ENCODE measurements around the gene EFNB2. TPM values are rescaled to one million over a fixed set of nuclear protein-coding genes. Genes with fewer than 3 reads are reported as not detected.
A peak's percentile ranks its signal among the peaks of the same experiment; 100 is the strongest.

The EFNB2 gene
- total and polyA plus RNA-seq, 12 donors = 9.7 to 21.1 (median 14.3) TPM

GRCh38 chr13:106548064-106548696 is 12.7 kb upstream of the EFNB2 start:
- H3K4me3 ChIP-seq = no peak overlapping the region
- H3K9me3 ChIP-seq = no peaks in the 10 kb centered on the region
- WGBS, 2 donors = 96 to 98% methylated on average over 3 of the region's 3 CpGs
- H3K4me1 ChIP-seq = peaks cover 0 to 52% (median 45%) of the 10 kb centered on the region in 9 donors
- ATAC-seq (no peak), DNase-seq (no peak)
- no peaks in the 10 kb centered on the region for H3K27me3 ChIP-seq
- intact Hi-C loops (cut with DNase I) = no loop called here
- H3K27ac ChIP-seq = no peak overlapping the region
- no peak for TF ChIP-seq CTCF (IDR thresholded peaks at IDR 0.05)
- H3K36me3 ChIP-seq = peaks cover 0 to 88% (median 5%) of the 10 kb centered on the region in 9 donors

- H3K27me3 ChIP-seq = no peaks in the 10 kb centered on the region
- TF ChIP-seq CTCF (IDR thresholded peaks at IDR 0.05) = no peak
- DNase-seq (no peak), ATAC-seq (no peak)
- WGBS, 2 donors = 89 to 94% methylated on average over 1 of the region's 1 CpG
- H3K36me3 ChIP-seq = peaks cover 0 to 59% (median 17%) of the 10 kb centered on the region in 9 donors
- intact Hi-C loops (cut with DNase I) = no loop called here
- no peaks in the 10 kb centered on the region for H3K9me3 ChIP-seq
- no peak overlapping the region for H3K27ac ChIP-seq
- peaks cover 0 to 20% (median 6%) of the 10 kb centered on the region in 9 donors for H3K4me1 ChIP-seq
- H3K4me3 ChIP-seq = no peak overlapping the region
Measured at GRCh38 chr13:106541826-106542225, 6.4 kb upstream of the EFNB2 start.

GRCh38 chr13:106540613-106541012 is 5.2 kb upstream of the EFNB2 start:
- H3K27ac ChIP-seq = no peak overlapping the region
- no peak overlapping the region for H3K4me3 ChIP-seq
- DNase-seq = no peak
- WGBS, 2 donors = 79 to 81% methylated on average over 4 of the region's 4 CpGs
- peaks cover 0 to 32% (median 17%) of the 10 kb centered on the region in 9 donors for H3K4me1 ChIP-seq
- peaks cover 0 to 4% (median 0%) of the 10 kb centered on the region in 7 donors for H3K27me3 ChIP-seq
- intact Hi-C loops (cut with DNase I) = no loop called here
- no peak for ATAC-seq
- no peak for TF ChIP-seq CTCF (IDR thresholded peaks at IDR 0.05)
- H3K36me3 ChIP-seq = peaks cover 0 to 50% (median 17%) of the 10 kb centered on the region in 9 donors
- no peaks in the 10 kb centered on the region for H3K9me3 ChIP-seq

GRCh38 chr13:106537521-106537920 is 2.1 kb upstream of the EFNB2 start:
- Histone ChIP-seq H3K27me3 (peaks cover 0 to 28% (median 0%) of the 10 kb centered on the region in 7 donors), H3K36me3 (peaks cover 0 to 26% (median 5%) of the 10 kb centered on the region in 9 donors), H3K9me3 (no peaks in the 10 kb centered on the region), H3K4me1 (peaks cover 0 to 44% (median 21%) of the 10 kb centered on the region in 9 donors), H3K4me3 (no peak overlapping the region), H3K27ac (peak overlapping the region in 1 of 10 donors; percentile 33)
- TF ChIP-seq CTCF (IDR thresholded peaks at IDR 0.05) = no peak
- no peak for DNase-seq
- intact Hi-C loops (cut with DNase I) = loop anchor here in 7 of 10 donors (2.0 to 10.0 kb wide), 16 partner anchors 77 to 1965 kb away; no protein-coding TSS in a partner anchor
- WGBS, 2 donors = 61 to 66% methylated on average over 3 of the region's 3 CpGs
- ATAC-seq = no peak
